ENCODE results near the gene CEBPG.

Gene CEBPG

GRCh38 chr19:33394723-33395560, 21.4 kb downstream of the CEBPG start:
- no peak for DNase-seq (ENCODE audit: low read depth in 2 of 2)

GRCh38 chr19:33395561-33396550, 22.3 kb downstream of the CEBPG start:
- DNase-seq (ENCODE audit: low read depth in 2 of 2) = no peak

GRCh38 chr19:33396701-33397535, 23.4 kb downstream of the CEBPG start:
- no peak for DNase-seq (ENCODE audit: low read depth in 2 of 2)

- DNase-seq (ENCODE audit: low read depth in 2 of 2) = no peak
These were observed 24.2 kb downstream of the CEBPG start for GRCh38 chr19:33397536-33398360.

- DNase-seq (ENCODE audit: low read depth in 2 of 2) = no peak
These were observed 25.0 kb downstream of the CEBPG start for GRCh38 chr19:33398361-33399060.

- DNase-seq (ENCODE audit: low read depth in 2 of 2) = no peak
These were observed 25.7 kb downstream of the CEBPG start for GRCh38 chr19:33399081-33399744.

- no peak for DNase-seq (ENCODE audit: low read depth in 2 of 2)
These were observed 26.5 kb downstream of the CEBPG start for GRCh38 chr19:33399745-33400681.

- no peak for DNase-seq (ENCODE audit: low read depth in 2 of 2)
These were observed 27.6 kb downstream of the CEBPG start for GRCh38 chr19:33400856-33401682.

GRCh38 chr19:33401683-33402420, 28.3 kb downstream of the CEBPG start:
- DNase-seq (ENCODE audit: low read depth in 2 of 2) = no peak

- no peak for DNase-seq (ENCODE audit: low read depth in 2 of 2)
These were observed 29.1 kb downstream of the CEBPG start for GRCh38 chr19:33402421-33403220.

GRCh38 chr19:33403221-33403972, 29.9 kb downstream of the CEBPG start:
- DNase-seq (ENCODE audit: low read depth in 2 of 2) = no peak

GRCh38 chr19:33403973-33404304, 30.4 kb downstream of the CEBPG start:
- DNase-seq (ENCODE audit: low read depth in 2 of 2) = no peak

GRCh38 chr19:33404506-33405253, 31.2 kb downstream of the CEBPG start:
- DNase-seq (ENCODE audit: low read depth in 2 of 2) = no peak

GRCh38 chr19:33405254-33405552, 31.7 kb downstream of the CEBPG start:
- DNase-seq (ENCODE audit: low read depth in 2 of 2) = no peak

Measured in activated CD4-positive, alpha-beta T cell treated with anti-CD3 and anti-CD28 coated beads for 24 hours (primary cell).